GDM1 (cell line): ENCODE results near the gene DCTN3.

Experiments
- DNase-seq: peaks from one replicate; lab custom pipeline; 2025; lab: John Stamatoyannopoulos, UW

DCTN3 gene

DNA sequence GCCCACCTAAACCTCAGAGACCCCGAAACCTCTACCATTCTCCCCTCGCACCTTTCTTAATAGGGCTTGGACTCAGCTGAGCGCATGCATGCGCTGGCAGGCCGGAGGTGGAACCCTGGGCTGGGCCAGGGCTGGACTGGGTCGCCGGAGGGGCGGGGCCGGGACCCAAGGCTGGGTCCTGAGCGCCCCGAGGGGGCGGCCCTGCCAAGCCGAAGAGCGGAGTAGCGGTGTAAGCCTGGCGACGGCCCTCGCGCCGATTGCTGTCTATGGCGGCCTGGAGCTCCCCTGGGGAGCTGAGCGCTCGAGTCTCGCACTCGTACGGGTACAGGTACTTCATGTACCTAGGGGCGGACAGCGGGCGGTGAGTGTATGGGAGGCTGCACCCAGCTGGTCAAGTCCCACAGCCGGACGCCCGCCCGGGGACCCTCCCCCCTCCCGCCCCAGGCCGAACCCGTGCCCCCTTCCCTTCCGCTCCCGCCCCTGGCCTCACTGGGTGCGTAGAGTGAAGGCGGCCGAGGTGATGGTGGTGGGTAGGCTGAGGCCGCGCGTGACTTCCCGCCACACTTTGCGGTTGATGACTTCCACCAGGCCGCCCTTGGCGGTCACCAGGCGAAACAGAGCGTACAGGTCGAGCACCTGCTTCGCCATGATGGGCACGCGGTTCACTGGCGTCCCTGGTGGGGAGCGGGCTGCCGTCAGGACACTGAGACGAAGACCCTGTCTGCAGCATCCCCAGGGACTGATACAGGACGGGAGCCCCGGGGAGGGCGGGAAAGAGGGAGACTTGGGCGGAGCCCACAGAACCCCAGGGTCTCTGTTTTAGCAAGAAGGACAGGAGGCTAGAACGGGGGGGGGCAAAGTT is 3.3 kb upstream of the DCTN3 start:
- DNase-seq, result no peak

DNA sequence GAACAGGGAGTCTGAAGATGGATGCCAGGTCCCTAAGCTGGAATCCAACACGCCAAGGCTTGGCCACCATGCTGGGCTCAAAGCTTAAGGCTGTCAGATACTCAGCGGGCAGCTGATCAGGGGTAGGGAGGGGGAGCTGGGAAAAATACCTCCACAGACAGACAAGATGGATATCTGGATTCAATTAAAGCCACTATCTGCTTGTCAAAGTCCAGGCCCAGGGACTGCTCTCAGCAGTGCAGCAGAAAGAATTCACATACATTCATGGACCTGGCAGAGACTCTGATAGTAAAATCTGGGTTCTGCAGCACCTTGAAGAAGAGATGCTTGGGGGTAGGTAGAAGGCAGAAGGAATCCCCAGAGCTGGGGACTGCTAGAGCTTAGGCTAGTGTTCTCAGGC is 5.2 kb downstream of the DCTN3 start:
- no peak for DNase-seq

DNA sequence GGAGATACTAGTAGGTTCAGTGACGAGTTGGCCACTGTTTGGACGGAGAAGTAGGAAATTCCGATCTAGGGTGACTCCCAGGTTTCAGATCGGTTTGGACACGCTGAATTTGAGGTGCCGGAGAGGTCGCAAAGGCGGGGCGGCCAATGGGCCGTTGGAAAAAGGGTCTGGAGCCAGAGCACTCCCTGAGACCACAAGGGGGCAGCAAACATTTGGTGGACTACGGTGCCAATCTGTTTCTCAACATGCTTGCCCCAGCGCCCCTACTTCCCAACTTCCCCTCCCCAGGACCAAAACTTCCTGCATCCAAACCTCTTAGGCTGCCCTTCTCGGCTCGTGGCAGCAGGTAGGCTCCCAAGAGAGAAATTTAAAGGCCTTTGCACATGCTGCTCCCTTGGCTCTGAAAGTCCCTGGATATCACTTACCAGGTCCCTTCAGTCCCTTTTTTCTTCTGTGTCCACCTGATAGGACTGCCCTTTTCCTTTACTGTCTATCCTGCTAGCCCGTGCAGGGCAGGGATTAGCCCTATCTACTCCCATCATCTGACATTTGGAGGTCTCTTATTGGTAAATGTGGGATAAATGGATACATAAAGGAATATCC is 7.4 kb downstream of the DCTN3 start:
- peak; percentile 63 for DNase-seq

DNA sequence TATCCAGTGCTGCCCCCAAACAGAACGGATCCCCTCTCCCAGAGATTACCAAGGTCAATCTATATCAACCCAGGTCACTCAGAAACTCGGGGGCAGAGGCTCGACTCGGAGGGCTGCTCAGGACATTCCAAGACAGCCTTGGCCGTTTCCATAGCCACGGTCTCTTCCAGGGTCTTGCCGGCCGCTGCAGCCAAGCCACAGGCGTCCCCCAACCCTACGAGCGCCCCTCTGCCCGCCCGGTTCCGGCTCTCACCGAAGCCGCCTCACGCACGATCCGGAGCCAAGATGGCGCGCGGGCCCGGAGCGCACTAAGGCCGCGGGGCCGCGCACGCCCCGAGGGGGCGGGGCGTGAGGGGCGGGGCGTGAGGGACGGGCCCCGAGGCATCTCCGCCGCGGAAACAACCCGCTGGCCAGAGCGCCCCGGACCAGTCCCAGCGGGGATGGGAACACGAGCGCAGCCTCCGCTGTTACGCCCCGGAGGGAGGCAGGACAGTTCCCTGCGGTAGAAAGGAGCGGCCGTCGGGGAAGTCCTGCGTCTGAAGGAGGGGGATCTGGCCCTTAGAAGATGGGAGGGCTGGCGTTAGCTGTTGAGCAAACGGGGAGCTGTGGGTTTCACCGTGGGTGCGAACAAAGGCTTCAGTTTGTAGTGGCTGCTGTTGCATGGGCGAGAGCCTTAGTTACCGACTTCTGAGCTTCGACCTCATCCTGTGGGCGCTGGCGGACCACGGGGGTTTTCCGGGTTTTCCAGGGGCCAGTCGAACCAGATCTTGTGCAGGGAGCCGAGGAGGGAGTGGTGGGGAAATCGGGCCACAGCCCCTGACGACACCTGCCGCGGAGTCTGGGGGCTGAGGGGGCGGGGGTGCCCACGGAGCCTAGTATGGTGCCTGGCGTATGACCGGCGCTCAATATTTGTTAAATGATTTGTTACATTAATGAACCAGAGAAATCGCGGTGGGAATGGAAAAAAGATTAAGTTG is 8.2 kb downstream of the DCTN3 start, which contains the start of gene RPP25L:
RPP25L (minus strand) TSS at position 287 of the 977 bp plus-strand sequence. CDS start 801 bp downstream, outside the sequence.
- peak; percentile 76 for DNase-seq

DNA sequence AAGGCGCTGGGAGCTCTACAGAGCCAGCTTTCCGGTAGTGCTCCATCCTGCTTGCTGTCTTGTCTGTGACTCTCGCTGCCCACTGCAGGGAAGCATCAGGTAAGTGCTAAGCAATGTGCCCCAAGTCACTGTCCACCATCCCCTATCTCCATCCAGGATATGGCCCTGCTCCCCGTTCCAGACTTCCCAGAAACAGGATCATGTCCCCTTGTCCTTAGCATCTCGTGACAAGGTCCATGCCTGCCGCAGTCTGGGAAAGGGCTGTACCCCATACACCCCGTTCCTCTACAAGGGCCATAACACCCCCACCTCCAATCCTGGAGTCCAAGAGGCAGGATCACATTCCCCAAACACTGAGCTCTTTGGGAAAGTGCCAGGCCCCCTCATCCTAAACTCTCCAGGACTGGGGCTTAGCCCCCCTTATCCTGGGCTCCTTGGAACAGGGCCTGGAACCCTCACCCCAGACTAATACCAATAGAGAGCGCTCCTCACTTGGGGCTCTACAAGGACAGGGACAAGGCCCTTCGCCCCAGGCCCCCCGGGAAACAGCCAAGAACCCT is 9.0 kb downstream of the DCTN3 start:
- DNase-seq, result no peak

DNA sequence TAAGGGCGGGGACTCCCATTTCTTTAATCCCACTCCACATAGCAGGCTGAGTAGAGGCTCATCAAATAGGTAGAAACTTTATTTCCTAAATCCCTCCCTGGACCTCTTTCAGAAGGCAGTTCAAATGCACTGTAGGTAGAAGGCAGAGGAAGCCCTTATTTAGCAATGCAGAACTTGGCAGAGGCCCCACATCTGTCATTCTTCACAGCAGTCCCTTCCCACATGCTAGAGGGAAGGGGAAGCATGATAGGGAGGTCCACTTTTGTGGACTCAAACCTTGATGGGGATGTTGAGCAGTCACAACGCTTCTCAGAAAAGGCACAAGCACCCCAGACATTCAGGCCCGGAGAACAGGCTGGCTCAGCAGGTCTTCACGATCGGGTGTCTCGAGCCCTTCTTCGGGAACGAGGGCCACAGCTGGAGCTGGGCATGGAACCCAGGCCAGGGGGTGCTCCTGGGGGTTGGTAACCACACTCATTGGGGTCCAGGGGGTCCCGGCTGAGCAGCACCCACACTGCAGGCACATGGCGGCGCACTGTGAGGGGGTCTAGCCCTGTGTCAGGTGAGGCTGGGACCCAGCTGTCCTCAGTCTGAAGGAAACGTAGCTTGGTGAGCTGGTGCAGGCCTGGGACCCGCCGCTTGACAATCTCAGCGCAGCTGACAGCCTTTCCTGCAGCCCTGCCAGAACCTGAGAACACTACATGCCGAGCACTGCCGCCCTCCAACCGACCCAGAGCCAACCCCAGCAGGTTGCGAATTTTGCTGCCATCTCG is 9.7 kb downstream of the DCTN3 start:
- DNase-seq, result peak; percentile 11

DNA sequence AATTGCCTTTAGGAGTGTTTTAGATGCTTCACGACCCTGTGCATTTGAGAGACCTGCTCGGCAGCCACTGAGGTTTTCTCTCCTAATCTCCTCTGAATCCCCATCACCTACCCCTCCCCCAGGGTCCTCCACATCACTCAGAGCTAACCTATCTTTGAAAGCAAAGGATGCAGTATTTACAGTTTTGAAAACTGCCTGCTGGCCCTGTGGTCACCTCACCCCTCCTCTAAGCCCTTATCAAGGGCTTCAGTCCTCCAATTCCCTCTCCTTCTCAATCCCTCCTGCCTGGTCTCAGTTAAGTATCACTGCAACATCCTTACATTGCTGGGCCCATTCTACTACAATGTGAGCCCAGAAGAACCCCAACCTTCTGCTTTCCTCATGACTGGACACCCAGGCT is 13.0 kb downstream of the DCTN3 start:
- no peak for DNase-seq

DNA sequence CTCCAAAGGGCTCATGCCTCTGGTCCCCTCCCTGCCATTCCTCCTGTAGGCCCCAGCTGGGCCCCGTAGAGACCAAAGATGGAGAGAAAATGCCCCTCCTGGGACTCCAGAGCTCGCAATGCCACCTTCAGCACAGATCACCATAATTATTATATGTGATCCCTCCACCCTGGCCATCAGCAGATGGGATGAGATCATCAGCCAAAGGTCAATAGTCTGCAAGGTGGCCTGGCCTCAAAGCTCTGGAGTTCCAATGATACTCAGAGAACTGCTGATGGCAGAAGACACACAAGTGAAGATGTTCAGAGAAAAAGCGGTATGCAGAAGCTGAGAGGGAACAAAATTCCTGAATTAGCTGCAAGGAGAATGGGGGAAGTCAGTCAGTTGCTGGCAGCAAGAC is 13.4 kb downstream of the DCTN3 start:
- no peak for DNase-seq

DNA sequence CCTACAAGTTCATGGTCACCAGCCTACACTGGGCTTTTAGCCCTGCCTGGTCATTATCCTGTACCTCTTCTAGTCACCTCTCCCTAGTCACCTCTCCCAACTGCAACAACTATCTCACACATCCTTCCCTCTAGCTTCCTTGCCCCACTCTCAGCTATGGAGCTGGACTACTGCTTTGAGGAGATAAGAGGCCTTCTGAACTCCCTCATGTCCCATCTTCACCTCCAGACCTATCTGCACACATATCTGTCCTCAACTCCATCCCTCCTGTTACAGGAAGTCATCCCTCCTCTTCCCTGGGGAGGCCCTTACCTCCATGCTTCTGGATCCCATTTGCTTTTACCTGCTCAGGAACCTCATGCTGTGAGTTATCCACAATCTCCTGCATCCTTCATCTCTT is 14.1 kb downstream of the DCTN3 start:
- DNase-seq, result no peak

DNA sequence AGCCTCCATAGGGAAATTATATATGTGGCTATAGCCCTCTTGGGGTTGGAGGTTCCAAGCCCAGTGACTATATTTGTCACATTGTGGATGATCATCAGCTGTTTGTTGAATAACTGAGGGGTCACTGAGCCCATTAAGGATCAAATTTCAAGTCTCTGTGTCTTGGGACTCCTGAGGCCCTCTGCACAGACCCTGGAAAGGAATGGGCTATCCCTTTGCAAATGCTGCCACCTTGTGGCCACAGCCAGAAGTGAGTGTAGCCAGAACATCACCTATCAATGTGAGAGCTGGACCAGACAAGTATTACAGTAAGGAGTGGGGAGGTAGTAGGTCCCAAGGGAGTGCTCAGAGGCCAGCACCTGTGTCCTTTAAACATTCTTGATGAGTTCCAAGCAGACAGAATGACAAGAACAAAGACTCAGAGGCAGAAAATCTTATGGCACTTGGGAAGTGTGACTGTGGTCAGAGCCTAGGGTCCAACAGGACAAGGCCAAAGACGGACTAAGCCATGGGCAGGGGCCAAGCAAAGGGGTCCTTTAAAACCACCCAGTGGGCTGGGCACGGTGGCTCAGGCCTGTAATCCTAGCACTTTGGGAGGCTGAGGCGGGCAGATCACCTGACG is 16.6 kb downstream of the DCTN3 start:
- DNase-seq, result peak; percentile 52

DNA sequence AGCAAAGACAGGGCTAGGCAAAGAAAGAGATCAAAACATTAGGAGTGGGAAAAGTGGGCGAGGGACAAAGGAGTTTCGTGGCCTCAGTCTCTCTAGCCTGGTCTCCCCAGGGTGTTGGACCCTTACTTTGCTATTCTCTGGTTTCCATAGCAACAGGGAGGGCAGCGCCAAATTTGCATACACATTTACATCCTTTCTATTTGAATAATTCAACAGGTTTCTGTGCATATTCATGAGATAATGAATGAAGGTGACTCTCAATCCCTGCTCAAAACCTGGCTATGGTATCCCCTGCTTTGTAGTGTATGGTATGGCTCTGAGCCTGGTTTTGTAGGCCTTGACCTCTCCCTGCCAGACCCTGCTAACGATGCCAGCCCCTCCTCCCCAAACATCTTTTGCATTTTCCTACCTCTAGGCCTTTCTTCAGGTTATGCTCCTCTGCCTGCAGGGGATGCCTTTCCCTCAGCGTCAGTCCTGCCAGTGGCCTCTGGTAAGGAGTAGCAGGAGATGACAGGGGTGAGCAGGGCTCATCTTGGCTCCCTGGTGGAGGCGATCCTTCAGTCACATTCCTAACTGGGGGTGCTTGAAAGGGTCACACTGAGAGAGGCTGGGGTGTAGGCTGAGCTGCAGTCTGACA is 18.2 kb downstream of the DCTN3 start:
- no peak for DNase-seq

DNA sequence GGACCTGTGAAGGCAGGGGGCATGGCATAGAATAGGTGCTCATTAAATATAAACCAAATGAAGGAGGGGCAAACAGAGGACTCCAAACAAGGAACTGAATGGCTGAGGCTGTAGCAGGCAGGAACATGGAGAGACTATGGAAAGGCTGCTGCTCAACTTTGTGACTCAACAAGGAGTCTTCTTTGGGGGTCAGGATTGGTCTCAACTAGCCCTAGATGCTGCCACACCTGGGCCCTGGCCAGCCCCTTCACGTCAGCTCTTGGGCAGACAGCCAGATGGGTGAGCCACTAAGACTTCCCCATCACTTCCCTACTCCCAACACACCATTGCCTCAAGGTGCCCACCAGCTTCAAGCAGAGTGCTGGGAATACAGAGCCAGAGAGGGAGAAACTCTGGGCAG is 19.4 kb downstream of the DCTN3 start:
- no peak for DNase-seq

DNA sequence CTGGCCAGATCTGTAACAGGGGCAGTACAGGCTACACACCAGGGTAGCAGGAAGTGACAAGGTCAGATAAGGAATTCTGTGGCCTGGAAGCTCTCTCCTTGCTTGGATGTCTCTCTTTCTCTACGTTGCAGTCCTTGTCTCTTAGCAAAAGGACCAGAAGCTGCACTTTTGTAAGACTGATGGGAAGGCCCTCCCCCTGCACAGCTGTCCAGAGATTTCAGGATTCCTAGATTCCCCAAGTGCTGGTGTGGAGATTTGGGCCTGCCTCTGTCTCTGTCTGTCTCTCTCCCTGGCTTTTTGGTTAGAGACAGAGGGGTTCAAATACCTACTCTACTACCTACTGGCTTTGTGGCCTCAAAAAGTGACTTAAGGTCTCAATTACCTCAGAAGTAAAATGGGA is 20.7 kb downstream of the DCTN3 start:
- no peak for DNase-seq

DNA sequence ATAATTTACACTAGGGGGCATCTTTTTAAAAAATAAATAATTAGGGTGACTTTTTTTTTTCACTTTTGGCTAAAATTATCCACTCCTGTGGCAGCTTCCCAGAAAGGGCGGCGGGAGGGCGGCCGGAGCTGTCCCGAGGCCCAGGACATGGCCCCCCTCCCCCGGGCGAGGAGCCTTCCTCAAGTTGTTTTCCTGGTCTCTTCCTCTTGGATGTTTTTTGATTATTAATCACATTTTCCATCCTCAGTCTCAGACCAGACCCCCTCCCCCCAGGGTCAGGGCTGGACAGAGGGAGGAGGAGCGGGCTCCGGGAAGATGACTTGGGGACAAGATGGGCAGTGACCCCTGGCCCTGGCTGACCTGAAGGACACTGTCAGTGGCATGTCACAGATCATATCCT is 26.1 kb downstream of the DCTN3 start:
- DNase-seq, result no peak

DNA sequence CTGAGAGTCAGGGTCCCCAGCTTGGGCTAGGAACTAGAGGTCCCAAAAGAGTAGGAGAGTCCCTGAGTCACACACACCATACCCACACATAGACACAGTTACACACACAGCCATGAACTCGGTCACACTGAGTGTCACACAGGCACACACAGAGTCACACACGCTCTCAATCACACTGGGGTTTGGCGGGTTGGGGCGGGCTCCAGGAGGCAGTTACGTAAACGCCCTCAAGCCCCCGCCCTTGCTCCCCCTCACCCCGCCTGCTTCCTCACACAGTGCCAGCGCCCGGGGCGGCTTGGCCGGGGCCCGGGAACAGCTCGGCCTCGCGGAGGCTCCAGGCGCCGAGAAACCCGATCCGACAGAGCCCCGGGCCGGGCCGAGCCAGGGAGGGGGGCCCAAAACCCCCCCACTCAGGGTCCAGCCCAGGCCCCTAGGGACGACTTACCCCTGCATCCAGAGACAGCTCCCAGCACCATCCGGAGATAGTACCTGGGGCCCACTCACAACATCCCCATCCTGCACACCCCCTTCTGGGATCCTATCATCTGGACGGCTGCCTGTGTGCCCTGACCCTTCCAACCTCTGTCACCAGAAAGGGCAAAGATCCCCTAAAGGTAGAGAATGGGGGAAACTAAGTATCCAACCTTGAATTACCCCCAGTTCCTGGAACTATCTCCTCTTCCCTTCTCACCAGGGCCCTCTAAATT is 27.2 kb downstream of the DCTN3 start:
- no peak for DNase-seq

DNA sequence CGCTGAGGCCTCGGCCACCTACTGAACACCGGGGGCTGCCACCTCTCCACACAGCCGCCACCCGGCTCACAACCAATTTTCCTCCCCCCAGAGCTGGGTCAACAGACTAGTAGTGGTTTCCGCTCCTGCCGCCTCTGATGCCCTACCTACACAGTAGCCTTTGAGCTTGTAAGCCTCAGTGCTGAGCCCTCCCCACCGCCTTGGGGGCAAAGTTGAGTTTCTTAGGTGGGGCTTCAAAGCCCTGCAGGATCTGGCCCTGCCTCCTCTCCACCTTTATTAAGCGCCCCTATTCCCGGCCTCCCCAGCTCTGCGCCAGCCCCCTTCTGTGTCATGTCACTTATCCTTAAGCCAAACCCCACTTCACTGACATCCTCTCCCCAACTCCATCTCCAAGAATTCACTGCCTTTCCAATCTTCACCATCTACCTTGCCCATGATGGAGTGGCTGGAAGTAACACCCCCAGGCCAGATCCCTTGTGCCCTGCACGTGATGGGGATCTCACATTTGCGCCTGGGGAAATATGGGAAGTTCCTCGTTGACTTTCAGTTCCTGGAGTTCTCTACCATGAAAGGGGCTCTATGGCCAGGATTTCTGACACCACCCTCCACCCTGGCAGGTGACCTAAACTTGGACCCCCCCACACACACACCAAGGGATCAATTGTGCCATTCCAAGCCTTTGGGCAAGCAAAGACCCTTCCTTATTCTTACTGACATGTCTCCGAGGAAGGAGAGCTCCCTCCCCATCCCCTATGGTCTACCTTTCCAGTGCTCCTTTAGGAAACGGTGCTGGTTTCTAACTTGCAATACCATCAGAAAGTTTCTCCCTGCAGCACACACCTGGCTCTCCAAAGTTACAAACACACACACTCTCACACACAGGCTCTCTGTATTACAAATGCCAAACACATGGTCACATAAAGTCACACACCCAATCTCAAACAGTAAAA is 28.1 kb downstream of the DCTN3 start:
- DNase-seq, result no peak

DNA sequence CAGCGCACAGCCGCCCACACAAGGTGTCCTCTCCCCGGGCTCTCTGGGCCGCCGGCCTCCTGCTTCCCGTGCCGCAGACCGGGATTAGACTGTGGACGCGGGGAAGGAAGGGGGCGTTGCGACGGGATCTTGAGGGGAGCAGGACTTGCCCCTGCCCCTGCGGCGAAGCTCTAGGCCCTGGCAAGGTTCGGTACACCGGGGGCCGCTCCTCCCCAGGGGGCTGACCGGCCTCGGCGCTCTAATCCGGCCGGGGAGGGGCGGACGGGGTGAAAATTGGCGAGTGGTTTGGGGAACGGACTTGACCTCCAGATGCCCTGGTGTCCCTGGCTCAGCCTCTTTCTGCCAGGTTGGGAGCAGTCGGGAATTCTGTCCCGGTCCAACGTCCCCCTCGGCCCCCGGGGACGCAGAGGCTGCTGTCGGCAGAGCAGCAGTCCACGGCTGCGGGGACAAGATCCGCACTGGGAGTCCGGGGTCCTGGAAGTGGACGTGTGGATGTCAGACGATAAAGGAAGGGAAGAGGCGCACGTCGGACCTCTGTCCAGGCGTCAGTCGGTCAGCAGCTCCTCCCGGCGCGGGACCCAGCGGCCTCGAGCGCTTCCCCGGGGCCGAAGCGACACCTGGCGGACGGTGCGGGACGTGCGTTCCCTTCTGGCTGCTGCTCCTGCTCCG is 28.9 kb downstream of the DCTN3 start:
- peak; percentile 41 for DNase-seq
